ENCODE data around the gene TACSTD2.

DNA sequence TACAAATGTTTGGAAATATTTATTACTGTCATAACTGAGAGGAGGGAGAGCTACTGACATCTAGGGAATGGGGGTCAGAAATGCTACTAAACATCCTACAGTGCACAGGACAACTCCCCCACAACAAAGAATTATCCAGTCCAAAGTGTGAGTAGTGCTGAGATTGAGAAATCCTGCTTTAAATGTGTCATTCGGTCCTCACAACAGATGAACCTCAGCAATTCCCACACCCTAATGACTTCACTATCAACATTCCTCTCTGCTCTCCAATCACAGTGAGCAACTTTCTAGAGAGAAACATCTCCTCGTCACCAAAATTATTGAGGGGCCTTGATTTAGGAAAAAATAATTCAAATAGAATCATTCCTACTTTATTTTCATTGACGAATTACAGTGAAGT, 48.5 kb downstream of the TACSTD2 start:
- TF ChIP-seq, protein P1, sequence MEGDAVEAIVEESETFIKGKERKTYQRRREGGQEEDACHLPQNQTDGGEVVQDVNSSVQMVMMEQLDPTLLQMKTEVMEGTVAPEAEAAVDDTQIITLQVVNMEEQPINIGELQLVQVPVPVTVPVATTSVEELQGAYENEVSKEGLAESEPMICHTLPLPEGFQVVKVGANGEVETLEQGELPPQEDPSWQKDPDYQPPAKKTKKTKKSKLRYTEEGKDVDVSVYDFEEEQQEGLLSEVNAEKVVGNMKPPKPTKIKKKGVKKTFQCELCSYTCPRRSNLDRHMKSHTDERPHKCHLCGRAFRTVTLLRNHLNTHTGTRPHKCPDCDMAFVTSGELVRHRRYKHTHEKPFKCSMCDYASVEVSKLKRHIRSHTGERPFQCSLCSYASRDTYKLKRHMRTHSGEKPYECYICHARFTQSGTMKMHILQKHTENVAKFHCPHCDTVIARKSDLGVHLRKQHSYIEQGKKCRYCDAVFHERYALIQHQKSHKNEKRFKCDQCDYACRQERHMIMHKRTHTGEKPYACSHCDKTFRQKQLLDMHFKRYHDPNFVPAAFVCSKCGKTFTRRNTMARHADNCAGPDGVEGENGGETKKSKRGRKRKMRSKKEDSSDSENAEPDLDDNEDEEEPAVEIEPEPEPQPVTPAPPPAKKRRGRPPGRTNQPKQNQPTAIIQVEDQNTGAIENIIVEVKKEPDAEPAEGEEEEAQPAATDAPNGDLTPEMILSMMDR (IDR thresholded peaks at IDR 0.05): no peak
- TF ChIP-seq POLR2A (IDR thresholded peaks at IDR 0.05): no peak

Data from ovary (tissue), 3 donors.